Right cardiac atrium (tissue), 5 donors: ENCODE measurements around the gene ATP4A. TPM values are rescaled to one million over a fixed set of nuclear protein-coding genes. Genes with fewer than 3 reads are reported as not detected.

Experiments used
- ATAC-seq, 2 donors: fragments of 200-7000 bp; cut with Tn5 transposase; one replicate each; pipeline versions ENCODE4 v1.8.0 to v1.9.1; 2020; ENCODE audit warnings: moderate library complexity in 2 of 2, mild to moderate bottlenecking in 1 of 2
- DNase-seq, 3 donors: peaks; one replicate each; pipeline ENCODE4 v3.0.0-alpha.2; 2020
- H3K27ac ChIP-seq: one replicate; pipeline ENCODE4 v1.5.1; 2013; ENCODE audit warnings: mild to moderate bottlenecking, low read length, control low read depth, moderate library complexity
- H3K27me3 ChIP-seq: one replicate; pipeline ENCODE4 v1.6.1; 2013; ENCODE audit not compliant: control insufficient read depth, insufficient read depth
- H3K4me1 ChIP-seq: one replicate; pipeline ENCODE4 v1.6.1; 2013; ENCODE audit warnings: low read length; ENCODE audit not compliant: control insufficient read depth, insufficient read depth
- H3K4me3 ChIP-seq: one replicate; pipeline ENCODE4 v1.5.1; 2013; ENCODE audit warnings: low read length, control low read depth
- H3K9me3 ChIP-seq: one replicate; pipeline ENCODE4 v1.6.1; 2013; ENCODE audit warnings: low read length; ENCODE audit not compliant: control insufficient read depth
- WGBS: extraction: QIAGEN DNeasy Blood & Tissue Kit; methylation state at CpG from one replicate; pipeline ENCODE4 v1.1.7; 2013; 5-methylcytosine and 5-hydroxymethylcytosine counted together
- intact Hi-C, 4 donors: fragments of 100-400 bp; cut with DNase I; formaldehyde crosslinking; loops; one replicate each; pipeline versions ENCODE4 v1.11.0 to v1.14.0; 2022 to 2023
- polyA plus RNA-seq: library from polyadenylated mRNA; stranded (reverse); fragments of 200-250 nt; gene quantifications from one replicate; pipeline ENCODE4 v1.2.3, GENCODE V29; 2013
- total RNA-seq, 4 donors: library from RNA; stranded (reverse); fragmentation: NEBNext Ultra II Directional; extraction: Animal tissue kit (Norgen Biotek cat#: 25700); gene quantifications; one replicate each; pipeline ENCODE4 v1.2.1, GENCODE V29; 2021
- donor health status: healthy with polysubstance abuse.
- donor health status: DM: no; HTN: yes; CAD: no.
- donor health status: DM: no; HTN: no; CAD: no.
- donor health status: DM: no; HTN: yes; CAD: no; lungs with severe emphysema.
- donor health status: DM: yes; HTN: yes; CAD: no.

ATP4A gene
- total and polyA plus RNA-seq, 5 donors = not detected

- no peak for DNase-seq
- peaks cover 7% of the 10 kb centered on the region for H3K4me1 ChIP-seq
- peak overlapping the region; percentile 87 for H3K4me3 ChIP-seq
- intact Hi-C loops = no loop called here
- ATAC-seq = no peak
- no peaks in the 10 kb centered on the region for H3K27me3 ChIP-seq
- H3K27ac ChIP-seq = no peak overlapping the region
- 85% methylated on average over 8 of the region's 8 CpGs for WGBS
- no peaks in the 10 kb centered on the region for H3K9me3 ChIP-seq
These were observed 16.9 kb downstream of the ATP4A start for GRCh38 chr19:35546532-35546931.

DNA sequence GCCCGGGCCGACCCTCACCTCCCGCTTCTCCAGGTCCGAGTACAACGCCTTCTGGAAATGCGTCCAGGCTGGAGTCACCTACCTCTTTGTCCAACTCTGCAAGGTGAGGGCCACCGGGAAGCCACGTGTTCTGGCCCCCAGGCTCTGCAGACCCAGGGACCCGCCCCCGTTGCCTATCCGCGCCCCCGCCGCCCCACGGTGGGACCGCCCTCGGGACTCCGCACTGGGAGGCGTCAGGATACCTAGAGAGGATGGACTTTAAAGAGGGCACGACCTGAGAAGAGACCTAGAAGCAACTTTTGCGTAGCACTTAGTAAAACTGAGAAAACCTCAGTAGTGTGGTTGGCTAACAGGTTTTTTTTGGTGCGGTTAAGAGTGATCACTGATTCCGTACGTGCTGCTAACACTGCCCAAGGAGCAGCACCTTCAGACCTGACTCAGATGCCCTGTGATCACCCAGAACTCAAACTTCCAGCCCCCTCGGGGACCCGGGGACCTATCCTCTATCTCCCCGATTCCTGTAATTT lies 17.5 kb downstream of the ATP4A start:
- Histone ChIP-seq H3K9me3 (no peaks in the 10 kb centered on the region), H3K27ac (peak overlapping the region; percentile 47)
- peak; percentile 34 to 66 for ATAC-seq

GRCh38 chr19:35545001-35545854 lies 18.2 kb downstream of the ATP4A start, which contains the start of gene TMEM147:
Gene TMEM147, plus strand, starts transcription at chr19:35545626. Its CDS starts 114 bp downstream, at chr19:35545740.
- under 1% methylated on average over 85 of the region's 85 CpGs for WGBS
- DNase-seq = peak; percentile 97 to 99 (median 98)
- no peaks in the 10 kb centered on the region for H3K27me3 ChIP-seq
- no peaks in the 10 kb centered on the region for H3K9me3 ChIP-seq
- H3K4me3 ChIP-seq = peak within 1 kb of the TSS; percentile 87
- intact Hi-C loops = no loop called here
- ATAC-seq = peak; percentile 98
- peaks cover 7% of the 10 kb centered on the region for H3K4me1 ChIP-seq
- H3K27ac ChIP-seq = peak within 1 kb of the TSS; percentile 65

More for the DNA sequence above, 17.5 kb downstream of the ATP4A start:
- WGBS = 4% methylated on average over 27 of the region's 27 CpGs
- peak; percentile 43 to 79 (median 72) for DNase-seq
- peak overlapping the region; percentile 87 for H3K4me3 ChIP-seq
- intact Hi-C loops = no loop called here
- no peaks in the 10 kb centered on the region for H3K27me3 ChIP-seq
- H3K4me1 ChIP-seq = peaks cover 7% of the 10 kb centered on the region

GRCh38 chr19:35544110-35544802 lies 19.2 kb downstream of the ATP4A start:
- Histone ChIP-seq H3K9me3 (no peaks in the 10 kb centered on the region), H3K27me3 (no peaks in the 10 kb centered on the region), H3K27ac (no peak overlapping the region), H3K4me3 (peak overlapping the region; percentile 87), H3K4me1 (peaks cover 7% of the 10 kb centered on the region)
- ATAC-seq (no peak), DNase-seq (no peak)
- WGBS = 73% methylated on average over 3 of the region's 3 CpGs
- intact Hi-C loops = no loop called here

DNA sequence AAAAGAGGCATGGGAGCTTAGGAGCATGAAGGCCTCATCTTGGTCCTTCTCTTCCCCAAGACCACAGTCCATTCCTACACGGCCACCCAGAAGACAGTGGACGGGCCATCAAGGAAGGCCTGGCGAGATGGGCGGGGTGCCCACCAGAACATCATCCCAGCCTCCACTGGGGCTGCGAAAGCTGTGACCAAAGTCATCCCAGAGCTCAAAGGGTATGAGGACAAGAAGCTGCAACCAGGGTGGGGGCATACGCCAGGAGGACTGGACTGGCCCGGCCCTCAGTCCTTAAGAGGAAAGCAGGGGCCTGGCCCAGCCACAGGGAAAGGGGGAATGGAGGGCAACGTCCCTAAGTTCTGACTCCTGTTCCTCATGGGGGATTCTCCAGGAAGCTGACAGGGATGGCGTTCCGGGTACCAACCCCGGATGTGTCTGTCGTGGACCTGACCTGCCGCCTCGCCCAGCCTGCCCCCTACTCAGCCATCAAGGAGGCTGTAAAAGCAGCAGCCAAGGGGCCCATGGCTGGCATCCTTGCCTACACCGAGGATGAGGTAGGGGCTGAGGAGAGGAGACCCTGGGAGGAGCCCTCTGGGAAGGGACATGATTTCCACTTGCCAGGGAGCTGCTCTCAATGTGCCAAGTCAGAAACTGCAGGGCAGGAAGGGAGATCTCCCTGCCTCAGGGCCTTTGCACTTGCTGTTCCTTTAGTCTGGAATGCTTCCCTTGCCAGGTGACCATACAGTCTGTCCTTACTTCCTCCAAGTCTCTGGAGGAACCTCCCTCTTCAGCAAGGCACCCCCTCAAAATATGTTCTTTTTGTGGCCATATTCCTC lies 20.0 kb downstream of the ATP4A start:
- peaks cover 7% of the 10 kb centered on the region for H3K4me1 ChIP-seq
- H3K4me3 ChIP-seq = no peak overlapping the region
- no peak for DNase-seq
- no peak for ATAC-seq
- no peak overlapping the region for H3K27ac ChIP-seq
- 97% methylated on average over 15 of the region's 15 CpGs for WGBS
- no peaks in the 10 kb centered on the region for H3K9me3 ChIP-seq
- intact Hi-C loops = no loop called here
- H3K27me3 ChIP-seq = no peaks in the 10 kb centered on the region

DNA sequence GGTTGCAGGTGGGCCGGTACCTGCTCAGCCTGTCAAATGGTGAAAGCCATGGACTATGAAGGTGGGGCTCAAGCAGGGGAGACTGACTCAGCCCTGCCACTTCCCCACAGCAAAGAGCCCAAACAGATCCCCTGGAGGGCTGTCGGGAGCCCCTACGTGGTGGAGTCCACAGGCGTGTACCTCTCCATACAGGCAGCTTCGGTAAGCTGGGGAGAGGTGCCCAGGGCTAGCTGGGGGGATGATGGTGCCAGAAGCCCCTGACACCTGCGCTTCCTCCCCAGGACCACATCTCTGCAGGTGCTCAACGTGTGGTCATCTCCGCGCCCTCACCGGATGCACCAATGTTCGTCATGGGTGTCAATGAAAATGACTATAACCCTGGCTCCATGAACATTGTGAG lies 21.2 kb downstream of the ATP4A start:
- intact Hi-C loops = no loop called here
- no peaks in the 10 kb centered on the region for H3K9me3 ChIP-seq
- no peak overlapping the region for H3K27ac ChIP-seq
- no peak for ATAC-seq
- DNase-seq = no peak
- H3K4me3 ChIP-seq = no peak overlapping the region
- H3K4me1 ChIP-seq = peaks cover 7% of the 10 kb centered on the region
- no peaks in the 10 kb centered on the region for H3K27me3 ChIP-seq
- WGBS = 91% methylated on average over 11 of the region's 11 CpGs

- Histone ChIP-seq H3K4me1 (no peaks in the 10 kb centered on the region), H3K9me3 (no peaks in the 10 kb centered on the region), H3K4me3 (no peak overlapping the region), H3K27ac (no peak overlapping the region), H3K27me3 (no peaks in the 10 kb centered on the region)
- 75% methylated on average over 7 of the region's 7 CpGs for WGBS
- intact Hi-C loops = no loop called here
- DNase-seq = no peak
- no peak for ATAC-seq
These were observed 23.0 kb downstream of the ATP4A start for GRCh38 chr19:35540356-35540927.

DNA sequence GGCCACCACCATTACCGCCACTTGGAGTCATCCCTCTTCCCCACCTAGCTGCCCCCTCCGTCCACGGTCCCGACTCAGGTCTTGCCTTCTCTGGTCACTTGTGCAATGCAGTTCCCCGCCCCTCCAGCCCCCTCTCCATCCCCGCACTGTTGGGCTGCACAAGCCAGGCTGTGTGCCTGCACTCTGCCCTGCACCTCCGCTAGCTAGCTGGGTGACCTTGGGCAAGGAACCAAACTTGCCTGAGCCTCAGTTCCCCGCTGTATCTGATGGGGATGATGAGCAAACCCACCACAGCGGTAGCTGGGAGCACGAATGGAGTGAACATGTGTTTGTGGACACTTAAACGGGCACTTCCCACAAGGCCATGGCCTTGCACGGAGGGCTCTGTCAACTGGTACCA lies 23.6 kb downstream of the ATP4A start:
- intact Hi-C loops = no loop called here
- Histone ChIP-seq H3K27me3 (no peaks in the 10 kb centered on the region), H3K9me3 (no peaks in the 10 kb centered on the region), H3K4me3 (no peak overlapping the region), H3K27ac (no peak overlapping the region), H3K4me1 (no peaks in the 10 kb centered on the region)
- ATAC-seq (no peak), DNase-seq (no peak)
- 90% methylated on average over 12 of the region's 12 CpGs for WGBS

- Histone ChIP-seq H3K4me1 (no peaks in the 10 kb centered on the region), H3K9me3 (no peaks in the 10 kb centered on the region), H3K27me3 (no peaks in the 10 kb centered on the region), H3K27ac (no peak overlapping the region), H3K4me3 (no peak overlapping the region)
- intact Hi-C loops = no loop called here
- WGBS = 83% methylated on average over 6 of the region's 6 CpGs
- DNase-seq (no peak), ATAC-seq (no peak)
These were observed 24.1 kb downstream of the ATP4A start for GRCh38 chr19:35539314-35539713.

- 62% methylated on average over 10 of the region's 10 CpGs for WGBS
- no peak overlapping the region for H3K4me3 ChIP-seq
- no peaks in the 10 kb centered on the region for H3K4me1 ChIP-seq
- H3K27me3 ChIP-seq = no peaks in the 10 kb centered on the region
- H3K27ac ChIP-seq = no peak overlapping the region
- H3K9me3 ChIP-seq = no peaks in the 10 kb centered on the region
- DNase-seq (no peak), ATAC-seq (no peak)
- intact Hi-C loops = no loop called here
These were observed 28.5 kb downstream of the ATP4A start for GRCh38 chr19:35534803-35535480.
